IPS-18a (cell line): Measurements from ENCODE around the gene LDLRAD4.

Experiments used
- H3K27ac ChIP-seq: one replicate; pipeline ENCODE4 v1.5.1; 2013; ENCODE audit warnings: low read length
- H3K27me3 ChIP-seq: one replicate; pipeline ENCODE4 v1.6.1; 2013; ENCODE audit warnings: mild to moderate bottlenecking, low read length; ENCODE audit not compliant: control insufficient read depth, insufficient read depth
- H3K36me3 ChIP-seq: one replicate; pipeline ENCODE4 v1.6.1; 2013; ENCODE audit warnings: low read depth, low read length; ENCODE audit not compliant: control insufficient read depth
- H3K4me1 ChIP-seq: one replicate; pipeline ENCODE4 v1.6.1; 2013; ENCODE audit warnings: low read depth, low read length; ENCODE audit not compliant: control insufficient read depth
- H3K4me3 ChIP-seq: one replicate; pipeline ENCODE4 v1.5.1; 2013; ENCODE audit warnings: low read length
- H3K9ac ChIP-seq: one replicate; pipeline ENCODE4 v1.6.1; 2013; ENCODE audit warnings: mild to moderate bottlenecking, low read length, moderate library complexity
- H3K9me3 ChIP-seq: one replicate; pipeline ENCODE4 v1.6.1; 2013; ENCODE audit warnings: low read depth, low read length; ENCODE audit not compliant: control insufficient read depth

Gene LDLRAD4

GRCh38 chr18:13270279-13270855, 51.8 kb downstream of the LDLRAD4 start:
- H3K9ac ChIP-seq: no peak overlapping the region
- H3K27ac ChIP-seq: no peak overlapping the region
- no peak overlapping the region for H3K4me3 ChIP-seq
- H3K9me3 ChIP-seq: no peaks in the 10 kb centered on the region
- H3K36me3 ChIP-seq: no peaks in the 10 kb centered on the region
- peaks cover 64% of the 10 kb centered on the region for H3K27me3 ChIP-seq
- peaks cover 12% of the 10 kb centered on the region for H3K4me1 ChIP-seq

DNA sequence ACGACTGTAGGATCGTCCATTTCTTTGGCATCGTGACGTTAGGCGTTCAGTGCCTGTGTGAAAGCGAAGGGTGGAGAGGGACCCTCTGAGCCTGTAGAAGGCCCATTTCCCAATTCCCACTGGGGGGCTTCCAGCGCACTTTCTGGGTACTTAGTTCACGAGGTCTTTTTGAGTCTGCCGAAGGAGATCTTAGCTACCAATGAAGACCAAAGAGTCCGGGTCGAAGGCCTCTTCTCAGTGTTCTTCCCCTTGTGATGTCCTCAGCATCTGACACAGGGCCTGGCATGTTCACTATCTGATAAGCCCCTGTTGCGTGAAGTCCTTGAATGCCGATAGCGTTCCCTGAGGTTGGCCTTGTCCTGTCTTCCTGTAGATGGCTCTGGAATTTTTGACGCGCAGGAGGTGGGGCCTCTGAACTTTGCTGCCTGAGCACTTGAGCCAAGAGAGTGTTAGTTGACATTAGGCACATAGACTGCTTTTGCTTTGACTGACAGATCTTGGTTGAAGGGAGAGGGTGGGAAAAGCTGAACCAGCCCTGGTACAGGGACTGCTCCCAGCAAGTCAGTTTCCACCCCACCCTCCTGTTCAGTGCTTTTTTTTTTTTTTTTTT, 52.8 kb downstream of the LDLRAD4 start:
- peaks cover 64% of the 10 kb centered on the region for H3K27me3 ChIP-seq
- H3K4me3 ChIP-seq: no peak overlapping the region
- no peak overlapping the region for H3K27ac ChIP-seq
- no peaks in the 10 kb centered on the region for H3K36me3 ChIP-seq
- H3K9ac ChIP-seq: no peak overlapping the region
- no peaks in the 10 kb centered on the region for H3K9me3 ChIP-seq
- H3K4me1 ChIP-seq: peaks cover 12% of the 10 kb centered on the region

- Histone ChIP-seq H3K27ac (no peak overlapping the region), H3K4me1 (peaks cover 12% of the 10 kb centered on the region), H3K9ac (no peak overlapping the region), H3K9me3 (no peaks in the 10 kb centered on the region), H3K4me3 (no peak overlapping the region), H3K27me3 (peaks cover 64% of the 10 kb centered on the region), H3K36me3 (no peaks in the 10 kb centered on the region)
These were observed 53.9 kb downstream of the LDLRAD4 start for GRCh38 chr18:13272416-13272815.

DNA sequence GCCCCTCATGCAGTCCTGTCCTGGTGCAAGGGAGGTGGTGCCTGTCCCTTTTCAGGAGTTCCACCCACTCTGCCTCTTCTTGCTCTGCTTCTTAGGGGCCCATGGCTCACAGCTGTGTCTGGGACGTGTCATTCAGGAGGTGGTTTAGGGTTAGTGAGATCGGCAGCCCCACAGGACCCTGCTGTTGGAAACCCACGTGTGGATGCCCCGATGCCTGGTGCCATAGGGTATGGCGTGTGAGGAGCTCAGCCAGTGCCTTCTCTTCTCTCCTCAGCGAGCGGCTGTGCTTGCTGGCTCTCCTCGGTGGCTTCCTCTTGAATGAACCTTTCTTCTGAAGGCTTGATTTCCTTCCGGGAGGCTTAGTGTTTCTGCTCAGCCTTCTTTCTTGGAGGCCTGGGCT, 55.2 kb downstream of the LDLRAD4 start:
- no peak overlapping the region for H3K9ac ChIP-seq
- no peak overlapping the region for H3K27ac ChIP-seq
- H3K27me3 ChIP-seq: peaks cover 62% of the 10 kb centered on the region
- H3K36me3 ChIP-seq: no peaks in the 10 kb centered on the region
- no peaks in the 10 kb centered on the region for H3K9me3 ChIP-seq
- H3K4me3 ChIP-seq: no peak overlapping the region
- peaks cover under 1% of the 10 kb centered on the region for H3K4me1 ChIP-seq

- H3K27me3 ChIP-seq: peaks cover 49% of the 10 kb centered on the region
- H3K36me3 ChIP-seq: no peaks in the 10 kb centered on the region
- no peak overlapping the region for H3K9ac ChIP-seq
- no peak overlapping the region for H3K4me3 ChIP-seq
- H3K9me3 ChIP-seq: no peaks in the 10 kb centered on the region
- H3K27ac ChIP-seq: no peak overlapping the region
- H3K4me1 ChIP-seq: peaks cover under 1% of the 10 kb centered on the region
These were observed 56.5 kb downstream of the LDLRAD4 start for GRCh38 chr18:13275075-13275474.

GRCh38 chr18:13276530-13277520, 58.3 kb downstream of the LDLRAD4 start:
- peaks cover 33% of the 10 kb centered on the region for H3K27me3 ChIP-seq
- H3K27ac ChIP-seq: no peak overlapping the region
- peaks cover 7% of the 10 kb centered on the region for H3K4me1 ChIP-seq
- H3K9ac ChIP-seq: no peak overlapping the region
- H3K36me3 ChIP-seq: no peaks in the 10 kb centered on the region
- H3K9me3 ChIP-seq: no peaks in the 10 kb centered on the region
- no peak overlapping the region for H3K4me3 ChIP-seq

GRCh38 chr18:13278062-13278630, 59.6 kb downstream of the LDLRAD4 start:
- Histone ChIP-seq H3K36me3 (no peaks in the 10 kb centered on the region), H3K4me3 (no peak overlapping the region), H3K27ac (no peak overlapping the region), H3K4me1 (peaks cover 7% of the 10 kb centered on the region), H3K9ac (no peak overlapping the region), H3K9me3 (no peaks in the 10 kb centered on the region), H3K27me3 (peaks cover 20% of the 10 kb centered on the region)

DNA sequence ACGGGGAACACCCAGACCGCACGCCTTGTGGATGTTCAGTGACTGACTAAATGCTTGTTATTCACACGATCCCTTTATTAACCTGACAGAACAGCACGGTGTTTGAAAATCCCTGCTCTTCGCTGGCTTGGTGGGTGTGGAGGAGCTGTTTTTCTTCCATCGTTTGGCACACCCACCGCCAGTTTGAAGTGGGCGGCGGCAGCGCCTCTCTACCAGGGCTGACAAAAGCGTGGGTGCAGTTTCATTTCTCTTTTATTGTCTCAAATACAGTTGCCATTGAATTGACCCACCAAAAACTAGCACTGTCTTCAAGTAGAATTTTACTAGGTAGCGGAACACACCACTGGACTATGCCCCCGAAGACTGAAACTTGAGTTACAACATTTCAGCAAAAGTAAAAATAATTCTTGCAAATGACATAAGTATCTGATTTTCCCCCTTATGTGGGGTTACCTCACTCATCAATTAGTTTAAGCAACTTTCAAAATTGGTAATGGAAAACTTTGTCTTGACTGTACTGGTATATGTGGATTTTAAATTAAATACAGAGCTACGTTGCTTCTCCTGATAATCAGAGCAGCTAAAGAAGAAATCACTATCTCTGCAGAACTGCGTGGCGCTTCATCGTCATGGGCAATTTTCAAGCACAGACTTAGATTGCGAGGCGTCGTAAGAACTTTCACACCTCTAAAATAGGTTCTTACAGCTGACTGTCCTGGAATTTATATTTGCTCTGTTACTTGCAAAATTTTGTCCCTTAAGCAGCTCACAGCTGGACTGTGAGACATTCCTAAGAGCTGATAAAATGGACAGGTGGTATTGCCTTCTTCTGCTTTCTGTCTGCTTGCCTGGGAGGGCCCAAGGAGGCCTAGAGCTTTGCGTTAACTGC, 60.9 kb downstream of the LDLRAD4 start:
- peaks cover 7% of the 10 kb centered on the region for H3K27me3 ChIP-seq
- peaks cover 7% of the 10 kb centered on the region for H3K4me1 ChIP-seq
- H3K4me3 ChIP-seq: no peak overlapping the region
- H3K9me3 ChIP-seq: no peaks in the 10 kb centered on the region
- H3K9ac ChIP-seq: no peak overlapping the region
- H3K27ac ChIP-seq: no peak overlapping the region
- H3K36me3 ChIP-seq: no peaks in the 10 kb centered on the region

- Histone ChIP-seq H3K27me3 (peaks cover under 1% of the 10 kb centered on the region), H3K9me3 (no peaks in the 10 kb centered on the region), H3K36me3 (no peaks in the 10 kb centered on the region), H3K4me1 (peaks cover 7% of the 10 kb centered on the region), H3K9ac (no peak overlapping the region), H3K4me3 (no peak overlapping the region), H3K27ac (no peak overlapping the region)
These were observed 61.7 kb downstream of the LDLRAD4 start for GRCh38 chr18:13280070-13280795.

DNA sequence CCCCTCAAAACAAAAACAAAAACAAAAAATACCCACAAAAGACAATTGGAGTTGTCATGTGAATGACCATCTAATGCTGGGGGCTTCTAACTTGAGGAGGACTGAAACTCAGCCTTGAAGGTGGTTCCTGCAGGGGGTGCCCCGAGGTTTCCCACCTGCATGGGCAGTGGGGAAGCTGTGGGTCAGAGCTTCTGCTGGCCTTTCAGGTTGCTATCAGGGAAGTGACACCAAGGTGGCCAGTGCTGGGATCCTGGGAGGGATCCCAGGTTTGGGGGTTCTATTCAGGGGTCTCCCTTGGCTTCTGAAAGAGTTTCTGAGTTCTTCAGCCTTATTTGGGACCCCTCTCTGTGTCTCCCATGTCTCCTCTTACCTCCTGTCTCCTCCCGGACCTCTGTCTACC, 62.8 kb downstream of the LDLRAD4 start:
- H3K4me3 ChIP-seq: no peak overlapping the region
- H3K4me1 ChIP-seq: peaks cover 7% of the 10 kb centered on the region
- no peak overlapping the region for H3K27ac ChIP-seq
- H3K27me3 ChIP-seq: no peaks in the 10 kb centered on the region
- no peaks in the 10 kb centered on the region for H3K9me3 ChIP-seq
- H3K36me3 ChIP-seq: no peaks in the 10 kb centered on the region
- no peak overlapping the region for H3K9ac ChIP-seq
